ENCODE data around the gene SCOC.

The SCOC gene

GRCh38 chr4:140373328-140374129 lies at the start of gene SCOC:
TSS of gene SCOC (plus strand) at chr4:140373646. CDS start at chr4:140379171, 5,525 bp downstream.
- ChIA-PET POLR2A (interaction anchor here (0.6 to 3.2 kb wide), 29 partner anchors 9 to 707 kb away, joined by 3 to 26 read pairs (median 3); partner anchors contain the start of genes CLGN, ELMOD2, MGST2 and TBC1D9), CTCF (interaction anchor here (0.5 to 3.5 kb wide), 6 partner anchors 9 to 298 kb away, joined by 3 to 32 read pairs (median 6); no protein-coding TSS in a partner anchor)
- peak; percentile 97 for DNase-seq (ENCODE audit: extremely low spot score)
- TF ChIP-seq NFRKB (IDR thresholded peaks at IDR 0.05) (no peak), ARNT (IDR thresholded peaks at IDR 0.05) (no peak), PKNOX1 (IDR thresholded peaks at IDR 0.05) (peak; percentile 92), FOXM1 (IDR thresholded peaks at IDR 0.05; ENCODE audit: borderline replicate concordance) (no peak), TARDBP (IDR thresholded peaks at IDR 0.05) (no peak), L3MBTL2 (conservative IDR thresholded peaks at IDR 0.05) (0 out of 2 replicates have a peak, but pooled peaks have one; percentile 23), LEF1 (IDR thresholded peaks at IDR 0.05; ENCODE audit: borderline replicate concordance) (no peak), SUZ12 (IDR thresholded peaks at IDR 0.05) (no peak)

DNA sequence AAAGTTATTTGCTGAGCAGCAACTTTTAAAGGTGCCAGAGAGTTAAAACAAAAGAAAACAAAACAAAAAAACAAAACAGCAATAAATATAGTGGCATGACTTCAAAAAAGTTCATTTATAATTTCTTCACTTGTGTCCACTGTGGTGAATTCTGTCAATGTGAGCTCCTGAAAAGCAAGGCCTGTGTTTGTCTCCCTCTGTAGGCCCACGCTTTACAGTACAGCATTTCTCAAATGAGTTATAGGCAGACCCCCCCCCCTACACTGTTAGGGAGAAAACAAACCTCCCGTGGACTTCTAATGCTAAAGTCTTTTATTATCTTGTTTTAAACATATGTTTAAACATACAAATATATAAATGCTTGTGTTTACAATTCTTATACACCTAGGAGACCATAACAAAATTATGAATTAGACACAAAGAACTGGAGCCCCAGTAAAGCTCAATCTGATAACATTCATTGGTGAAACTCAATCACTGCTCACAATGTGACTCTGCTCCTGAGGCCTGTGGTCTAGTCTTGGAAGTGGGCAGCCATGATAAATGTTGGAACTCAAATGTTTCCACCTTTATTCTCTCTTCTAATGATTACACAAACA lies 47.0 kb upstream of the SCOC start:
- TF ChIP-seq SP1 (IDR thresholded peaks at IDR 0.05) (no peak), ARNT (IDR thresholded peaks at IDR 0.05) (no peak), ZNF384 (IDR thresholded peaks at IDR 0.05) (no peak), TARDBP (IDR thresholded peaks at IDR 0.05) (no peak), FOXM1 (IDR thresholded peaks at IDR 0.05; ENCODE audit: borderline replicate concordance) (no peak), FOXK2 (IDR thresholded peaks at IDR 0.05) (no peak), NFRKB (IDR thresholded peaks at IDR 0.05) (no peak)
- POLR2A ChIA-PET = no interaction called here
- CTCF ChIA-PET = interaction anchor here (0.7 to 2.4 kb wide), 12 partner anchors 15 to 661 kb away, joined by 3 to 9 read pairs (median 4); partner anchors contain the start of gene MGST2
- peak; percentile 53 for DNase-seq (ENCODE audit: extremely low spot score)

- CTCF ChIA-PET = interaction anchor here (0.7 to 2.4 kb wide), 22 partner anchors 11 to 664 kb away, joined by 3 to 14 read pairs (median 4); partner anchors contain the start of genes CLGN and SCOC
- POLR2A ChIA-PET = no interaction called here
- TF ChIP-seq PKNOX1 (IDR thresholded peaks at IDR 0.05) (peak; percentile 36; the same call in 1 of the 2 replicates), HDGF (IDR thresholded peaks at IDR 0.05; ENCODE audit: borderline replicate concordance) (no peak)
- DNase-seq (ENCODE audit: extremely low spot score) = peak; percentile 26
Measured at GRCh38 chr4:140330311-140330900, 43.0 kb upstream of the SCOC start.

GRCh38 chr4:140331245-140331644 lies 42.2 kb upstream of the SCOC start:
- ChIA-PET CTCF (interaction anchor here (1.0 to 1.5 kb wide), 7 partner anchors 11 to 319 kb away, joined by 3 to 12 read pairs (median 6); partner anchors contain the start of gene CLGN), POLR2A (no interaction called here)
- no peak for TF ChIP-seq NFRKB (IDR thresholded peaks at IDR 0.05)
- no peak for TF ChIP-seq TARDBP (IDR thresholded peaks at IDR 0.05)
- no peak for TF ChIP-seq L3MBTL2 (conservative IDR thresholded peaks at IDR 0.05)
- no peak for TF ChIP-seq CTBP1 (IDR thresholded peaks at IDR 0.05; ENCODE audit: borderline replicate concordance)
- TF ChIP-seq ZNF384 (IDR thresholded peaks at IDR 0.05) = no peak
- no peak for TF ChIP-seq BHLHE40 (IDR thresholded peaks at IDR 0.05; ENCODE audit: borderline replicate concordance)
- no peak for TF ChIP-seq HDGF (IDR thresholded peaks at IDR 0.05; ENCODE audit: borderline replicate concordance)
- TF ChIP-seq FOXM1 (IDR thresholded peaks at IDR 0.05; ENCODE audit: borderline replicate concordance) = no peak
- TF ChIP-seq PKNOX1 (IDR thresholded peaks at IDR 0.05) = no peak
- TF ChIP-seq FOXA1 (IDR thresholded peaks at IDR 0.05) = no peak
- TF ChIP-seq SUZ12 (IDR thresholded peaks at IDR 0.05) = no peak
- TF ChIP-seq LEF1 (IDR thresholded peaks at IDR 0.05; ENCODE audit: borderline replicate concordance) = no peak
- TF ChIP-seq SP1 (IDR thresholded peaks at IDR 0.05) = no peak
- no peak for TF ChIP-seq ARNT (IDR thresholded peaks at IDR 0.05)
- TF ChIP-seq ELF4 (IDR thresholded peaks at IDR 0.05) = no peak
- no peak for TF ChIP-seq FOXK2 (IDR thresholded peaks at IDR 0.05)
- no peak for DNase-seq (ENCODE audit: extremely low spot score)

- ChIA-PET POLR2A (no interaction called here), CTCF (interaction anchor here (0.6 to 1.4 kb wide), 2 partner anchors 276 to 320 kb away, joined by 3 to 4 read pairs; no protein-coding TSS in a partner anchor)
- TF ChIP-seq FOXM1 (IDR thresholded peaks at IDR 0.05; ENCODE audit: borderline replicate concordance) = no peak
- TF ChIP-seq ZNF384 (IDR thresholded peaks at IDR 0.05) = no peak
- TF ChIP-seq NFRKB (IDR thresholded peaks at IDR 0.05) = no peak
- TF ChIP-seq ARNT (IDR thresholded peaks at IDR 0.05) = no peak
- TF ChIP-seq CTBP1 (IDR thresholded peaks at IDR 0.05; ENCODE audit: borderline replicate concordance) = no peak
- TF ChIP-seq PKNOX1 (IDR thresholded peaks at IDR 0.05) = no peak
- TF ChIP-seq FOXA1 (IDR thresholded peaks at IDR 0.05) = no peak
- no peak for TF ChIP-seq L3MBTL2 (conservative IDR thresholded peaks at IDR 0.05)
- TF ChIP-seq FOXK2 (IDR thresholded peaks at IDR 0.05) = no peak
- no peak for DNase-seq (ENCODE audit: extremely low spot score)
Measured at GRCh38 chr4:140331876-140332275, 41.6 kb upstream of the SCOC start.
